Stimulated activated CD4-positive, alpha-beta T cell treated with anti-CD3 and anti-CD28 coated beads, Interleukin-15, amount 100 ng/mL, for 1 hour (primary cell): ENCODE measurements around the gene THEM5.
"Not testable (repeated sequence)": the region's sequence is repeated elsewhere in the genome, so short reads cannot be mapped to it uniquely, and the experiment has no call there.

Source experiments
- DNase-seq, 2 donors: peaks; one replicate each; pipeline ENCODE4 v3.0.0-alpha.2; 2020; ENCODE audit warnings: low read depth in 1 of 2, low spot score in 1 of 2

The THEM5 gene

DNA sequence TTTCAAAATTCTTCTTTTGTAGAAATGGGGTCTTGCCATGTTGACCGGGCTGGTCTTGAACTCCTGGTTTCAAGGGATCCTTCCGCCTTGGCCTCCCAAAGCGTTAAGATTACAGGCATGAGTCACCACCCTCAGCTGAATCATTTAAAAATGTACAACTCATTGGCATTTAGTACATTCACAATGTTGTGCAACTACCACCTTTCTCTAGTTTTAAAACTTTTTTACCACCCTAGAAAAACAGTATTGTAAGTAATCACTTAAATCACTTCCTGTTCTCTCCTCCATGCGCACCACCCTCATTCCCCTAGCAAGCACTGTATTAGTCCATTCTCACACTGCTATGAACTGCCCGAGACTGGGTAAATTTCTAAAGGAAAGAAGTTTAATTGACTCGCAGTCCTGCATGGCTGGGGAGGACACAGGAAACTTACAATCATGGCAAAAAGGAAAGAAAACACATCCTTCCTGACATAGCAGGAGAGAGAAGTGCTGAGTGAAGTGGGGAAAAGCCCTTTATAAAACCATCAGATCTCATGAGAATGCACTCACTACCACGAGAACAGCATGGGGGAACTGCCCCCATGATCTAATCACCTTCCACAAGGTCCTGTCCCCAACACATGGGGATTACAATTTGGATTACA lies 14.4 kb upstream of the THEM5 start:
- DNase-seq, result no peak

DNA sequence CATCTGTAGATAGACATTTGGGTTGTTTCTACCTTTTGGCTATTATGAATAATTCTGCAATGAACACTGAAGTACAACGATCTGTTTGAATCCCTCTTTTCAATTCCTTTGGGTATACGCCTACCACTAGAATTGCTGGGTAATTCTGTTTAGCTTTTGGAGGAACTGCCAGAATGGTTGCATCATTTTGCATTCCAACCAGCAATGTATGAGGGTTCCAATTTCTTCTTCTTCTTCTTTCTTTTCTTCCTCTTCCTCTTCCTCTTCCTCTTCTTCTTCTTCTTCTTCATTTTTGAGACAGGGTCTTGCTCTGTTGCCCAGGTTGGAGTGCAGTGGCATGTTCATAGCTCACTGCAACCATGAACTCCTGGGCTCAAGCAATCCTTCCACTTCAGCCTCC lies 13.8 kb upstream of the THEM5 start:
- DNase-seq, result no peak

DNA sequence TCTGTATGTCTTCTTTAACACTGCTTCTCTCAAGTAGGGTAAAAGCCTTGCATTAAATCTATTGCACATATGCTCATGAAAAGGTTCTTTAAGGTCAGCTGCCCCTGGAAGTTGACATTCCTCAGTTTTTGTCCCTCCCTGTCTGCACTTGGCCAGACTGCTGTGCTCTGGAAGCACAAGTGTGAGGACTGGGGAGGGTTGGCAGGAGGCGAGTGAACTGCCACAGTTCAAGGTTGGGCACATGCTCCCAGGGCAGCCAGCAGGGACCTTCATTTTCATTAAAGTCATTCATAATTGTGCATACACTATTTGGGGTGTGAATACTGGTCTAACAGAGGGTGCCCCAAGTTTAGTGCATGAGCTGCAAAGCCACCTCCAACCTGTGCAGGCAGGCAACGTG lies 10.9 kb upstream of the THEM5 start:
- DNase-seq, result no peak

DNA sequence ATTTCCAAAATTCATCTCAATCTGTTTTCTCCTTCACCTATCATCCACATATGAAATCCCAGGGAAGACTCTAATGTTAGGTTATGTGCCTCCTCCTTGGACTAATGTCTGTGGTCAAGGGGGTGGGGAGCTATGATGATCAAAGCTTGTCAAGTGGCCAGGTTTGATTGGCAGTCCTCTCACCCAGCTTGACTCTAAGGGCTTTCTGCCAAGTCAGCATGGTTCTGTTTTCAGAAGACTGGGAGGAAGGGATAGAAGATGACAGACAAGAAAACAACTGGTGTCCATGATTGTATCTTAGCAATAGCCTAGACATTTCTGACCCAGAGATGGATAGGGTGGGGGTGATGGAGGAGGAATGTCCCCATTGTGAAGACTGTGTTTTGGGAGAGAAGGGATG lies 9.1 kb upstream of the THEM5 start:
- DNase-seq, result no peak

DNA sequence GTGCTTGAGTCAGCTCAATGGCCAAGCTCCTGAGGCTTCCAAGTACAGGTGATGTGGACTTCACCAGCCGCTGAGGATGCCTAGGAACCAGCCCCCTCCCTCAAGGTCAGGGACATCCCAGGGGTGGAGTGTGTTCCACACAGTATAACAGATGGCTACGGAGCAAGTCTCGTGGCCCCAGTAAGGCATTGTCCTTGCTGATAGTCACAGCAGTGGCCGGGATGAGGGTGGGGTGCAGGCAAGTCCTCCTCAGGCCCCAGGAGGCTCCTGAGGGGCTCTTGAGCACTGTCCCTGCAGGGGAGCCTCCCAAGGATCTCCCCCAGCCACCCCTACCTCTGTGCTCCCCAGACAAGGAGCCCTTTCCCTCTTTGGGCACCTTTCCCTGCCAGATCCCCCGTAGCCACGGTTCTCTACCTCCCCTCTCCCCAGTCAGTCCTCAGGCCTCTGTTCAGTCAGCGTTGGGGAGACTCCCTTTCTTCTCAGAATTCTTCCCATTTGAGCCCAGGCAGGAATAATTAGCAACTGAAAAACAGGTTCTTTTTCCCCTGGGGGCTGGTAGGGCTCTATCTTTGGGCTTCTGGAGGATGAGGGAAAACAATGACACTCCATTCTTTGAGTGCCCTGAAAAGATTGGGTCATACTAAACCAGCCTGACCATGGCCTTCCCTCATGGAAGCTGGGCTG lies 7.1 kb upstream of the THEM5 start:
- DNase-seq, result no peak

DNA sequence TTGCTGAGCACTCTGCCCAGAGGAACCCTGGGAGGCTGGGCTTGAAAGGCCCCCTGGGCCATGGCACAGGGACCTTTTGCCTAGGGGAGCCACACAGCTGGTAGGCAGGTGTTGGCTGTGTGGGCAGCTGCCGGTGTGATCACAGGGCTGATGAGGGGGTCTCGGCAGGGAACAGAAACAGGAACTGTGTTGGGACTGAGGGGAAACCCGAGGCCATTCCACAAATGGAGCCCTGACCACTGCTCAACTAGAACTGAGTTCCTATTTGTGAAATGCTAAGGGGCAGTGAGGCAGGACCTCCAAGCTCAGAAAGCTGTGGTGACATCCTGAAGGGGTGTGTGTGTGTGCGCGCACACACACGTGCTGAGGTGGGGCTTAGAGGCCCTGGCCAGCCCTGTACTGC lies 6.4 kb upstream of the THEM5 start:
- no peak for DNase-seq

DNA sequence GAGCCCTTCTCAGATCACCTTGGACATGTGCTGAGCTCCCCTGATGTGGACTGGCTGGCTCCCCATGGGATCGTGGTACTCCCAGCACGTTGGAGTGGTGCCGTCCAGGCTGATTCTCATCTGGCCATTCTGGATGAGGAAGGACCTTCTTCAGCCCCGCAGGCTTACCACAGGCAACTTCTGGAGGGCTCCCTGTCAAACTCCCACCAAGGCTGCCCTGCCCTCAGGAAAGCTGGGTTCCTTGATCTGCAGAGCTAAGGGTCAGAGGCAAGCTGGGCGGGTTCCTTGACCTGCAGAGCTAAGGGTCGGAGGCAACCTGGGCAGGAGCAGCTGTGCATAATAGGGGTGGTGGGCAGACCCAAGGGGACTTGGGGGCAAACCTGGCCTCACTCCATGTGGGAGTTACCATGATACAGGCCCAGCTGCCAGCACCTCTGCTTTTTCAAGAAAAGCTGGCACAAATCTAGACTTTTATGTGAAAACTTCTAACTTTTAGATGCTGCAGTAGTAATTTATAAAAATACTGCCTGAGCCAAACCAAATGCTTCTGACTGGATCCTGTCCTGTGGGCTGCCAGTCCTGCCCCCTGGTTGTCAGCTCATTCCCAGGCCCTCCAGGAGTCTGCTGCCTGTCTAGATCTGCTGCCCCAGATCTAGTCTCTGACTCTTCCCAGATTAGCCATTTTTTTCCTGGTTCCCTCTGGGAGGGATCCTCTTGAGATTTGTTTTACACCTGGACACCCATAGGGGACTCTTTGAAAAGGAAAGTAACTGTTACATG lies 5.6 kb upstream of the THEM5 start:
- DNase-seq, result no peak

DNA sequence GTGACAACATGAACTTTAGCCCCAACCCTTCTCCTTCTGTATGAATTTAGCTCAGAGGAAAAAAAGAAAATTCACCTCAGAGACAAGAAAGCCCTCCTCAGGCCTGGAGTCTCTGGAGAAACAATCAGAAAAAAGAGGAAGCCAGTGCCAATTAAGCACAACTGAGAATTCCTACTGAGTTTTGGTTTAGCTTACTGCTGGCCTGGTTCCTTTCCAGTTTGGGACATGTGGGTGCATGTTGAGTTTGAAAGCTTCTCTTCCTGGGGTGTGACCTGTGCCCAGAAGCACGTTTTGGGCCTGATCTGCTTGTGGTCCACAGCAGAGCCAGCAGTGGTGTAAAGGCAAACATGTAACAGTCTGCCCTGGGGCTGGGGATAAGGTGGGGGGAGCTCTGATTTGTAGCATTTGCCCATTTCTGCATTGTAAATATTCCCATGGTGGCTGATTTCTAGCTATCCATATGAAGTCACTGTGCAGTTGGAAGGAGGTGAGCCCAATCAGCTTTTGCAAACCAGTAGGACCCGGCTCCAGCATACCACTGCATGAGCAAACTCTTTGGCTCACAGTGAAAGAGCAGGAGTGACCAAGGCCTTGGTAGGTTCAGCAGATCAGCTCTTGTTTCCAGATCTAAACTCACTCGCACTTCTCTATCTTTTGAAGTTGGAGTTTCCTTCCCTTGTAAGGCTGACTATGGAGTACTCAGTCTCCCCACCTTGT lies 4.7 kb upstream of the THEM5 start:
- no peak for DNase-seq

DNA sequence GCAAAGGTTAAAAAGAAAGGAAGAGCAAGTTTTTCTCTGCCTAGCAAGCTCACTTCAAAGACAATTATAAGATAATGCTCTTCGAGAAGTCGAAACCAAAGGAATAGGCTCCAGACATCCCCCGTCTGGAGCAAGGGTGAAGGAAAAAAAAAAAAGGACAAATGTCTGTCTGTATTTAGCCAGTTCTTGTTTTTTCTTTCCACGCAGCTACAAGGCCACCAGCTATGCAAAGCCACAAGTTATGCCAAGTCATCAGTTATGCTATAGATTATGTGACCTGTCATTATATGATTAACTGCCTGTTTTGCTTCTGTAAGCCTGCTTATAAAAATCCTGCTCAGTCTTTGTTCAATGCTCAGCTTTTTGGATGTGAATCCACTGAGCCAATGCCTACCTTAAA lies 2.4 kb upstream of the THEM5 start:
- no peak for DNase-seq

DNA sequence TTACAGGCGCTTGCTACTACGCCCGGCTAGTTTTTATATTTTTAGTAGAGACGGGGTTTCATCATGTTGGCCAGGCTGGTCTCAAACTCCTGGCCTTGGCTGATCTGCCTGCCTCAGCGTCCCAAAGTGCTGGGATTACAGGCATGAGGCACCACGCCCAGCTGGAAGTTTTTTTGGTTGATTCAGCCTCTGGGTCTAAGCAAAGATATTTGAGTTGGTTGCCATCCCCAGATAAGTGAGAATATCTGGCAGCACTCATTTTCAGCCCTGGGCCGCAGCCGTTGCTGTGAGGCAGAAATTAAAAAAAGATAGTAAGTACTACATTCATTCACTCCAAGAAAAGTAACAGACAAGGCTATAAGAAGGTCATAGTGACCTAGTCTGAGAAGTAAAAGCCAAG lies 2.0 kb upstream of the THEM5 start:
- DNase-seq, result not testable (repeated sequence)

DNA sequence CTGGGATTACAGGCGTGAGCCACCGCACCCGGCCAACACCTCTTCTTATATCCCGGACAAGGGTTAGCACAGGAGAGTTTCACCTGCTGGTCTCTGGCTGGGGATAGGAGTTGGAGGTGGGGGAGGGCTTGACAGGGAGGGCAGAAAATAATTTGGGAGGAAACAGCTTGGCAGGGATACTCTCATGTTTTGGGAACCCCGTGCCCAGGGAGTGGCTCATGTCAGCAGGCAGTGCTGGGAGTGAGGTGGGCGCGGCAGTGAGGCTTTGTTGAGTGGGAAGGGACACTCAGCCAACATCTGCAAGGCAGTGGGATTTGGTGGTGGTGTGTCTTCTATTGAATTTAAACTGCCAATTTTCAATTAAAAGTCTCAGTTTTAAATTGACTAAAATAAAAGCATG lies 1.1 kb upstream of the THEM5 start:
- no peak for DNase-seq

DNA sequence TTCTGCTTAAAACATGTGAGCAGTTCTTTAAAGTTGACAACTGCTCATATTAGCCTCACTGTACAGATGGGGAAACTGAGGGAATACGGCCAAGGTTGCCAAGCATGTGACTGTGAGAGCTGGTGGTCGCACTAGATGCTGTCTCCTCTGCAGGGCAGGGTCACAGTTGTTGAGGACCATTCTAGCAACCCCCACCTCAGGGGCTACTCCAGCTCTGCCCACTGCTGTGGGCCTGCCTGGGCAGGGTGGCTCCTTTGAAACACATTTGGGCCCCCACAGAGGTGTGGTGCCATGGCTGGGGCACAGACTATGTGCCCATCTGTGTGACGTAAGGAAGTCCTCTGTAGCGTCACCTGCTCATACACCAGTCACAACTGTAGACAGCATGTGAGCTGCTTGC lies 779 bp downstream of the THEM5 start:
- DNase-seq, result no peak

DNA sequence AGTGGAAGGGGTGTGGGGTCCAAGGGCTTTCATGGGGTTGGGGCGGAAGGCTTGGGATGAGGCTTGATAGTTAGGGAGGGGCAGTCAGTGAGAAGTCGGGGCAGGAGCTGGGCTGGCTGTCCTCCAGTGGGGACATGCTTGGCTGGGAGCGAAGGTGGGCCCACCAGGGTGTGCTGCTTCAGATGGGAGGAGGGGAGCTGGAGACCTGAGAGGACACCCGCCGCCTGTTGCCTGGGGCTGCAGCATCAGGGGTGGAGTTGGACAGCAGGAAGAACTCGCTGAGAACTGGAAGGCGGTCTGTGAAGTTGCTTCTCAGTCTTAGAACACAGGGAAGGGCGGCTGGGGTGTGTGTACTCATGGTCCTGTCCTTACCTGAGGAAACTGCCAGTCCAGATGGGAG lies 1.6 kb downstream of the THEM5 start:
- no peak for DNase-seq

DNA sequence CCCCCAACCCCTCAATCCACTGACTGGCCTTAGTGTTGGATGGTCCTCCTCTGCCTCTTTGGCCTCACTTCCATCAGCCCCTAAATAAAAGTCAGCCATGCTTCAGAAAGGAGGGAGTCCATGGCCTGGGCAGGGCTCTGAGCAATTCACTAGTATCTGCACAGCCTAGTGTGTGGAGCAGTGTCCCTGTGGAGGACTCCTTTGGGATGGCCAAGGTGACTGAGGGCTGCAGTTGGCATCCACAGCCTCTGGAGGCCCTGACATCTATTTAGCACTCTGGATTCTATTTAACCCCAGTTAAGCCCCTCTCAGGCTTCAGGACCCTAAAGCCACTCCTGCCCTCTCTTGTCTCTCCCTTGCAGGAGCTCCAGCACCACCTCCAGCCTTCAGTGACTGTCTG lies 3.6 kb downstream of the THEM5 start:
- no peak for DNase-seq

DNA sequence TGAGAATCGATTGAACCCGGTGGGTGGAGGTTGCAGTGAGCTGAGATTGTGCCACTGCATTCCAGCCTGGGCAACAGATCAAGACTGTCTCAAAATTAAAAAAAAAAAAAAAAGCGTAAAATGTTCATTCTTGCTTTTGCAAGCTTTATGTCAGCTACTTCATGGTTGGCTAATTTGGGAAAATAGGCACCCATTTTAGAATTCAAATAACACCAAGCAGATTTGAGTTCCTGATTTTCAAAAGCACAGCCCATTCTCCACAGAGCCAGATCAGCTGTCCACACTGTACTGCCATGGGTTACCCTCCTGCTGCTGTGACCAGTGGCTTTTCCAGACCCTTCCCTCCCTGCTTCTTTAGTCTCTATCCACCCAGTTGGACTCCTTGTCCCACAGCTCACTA lies 4.4 kb downstream of the THEM5 start:
- no peak for DNase-seq

DNA sequence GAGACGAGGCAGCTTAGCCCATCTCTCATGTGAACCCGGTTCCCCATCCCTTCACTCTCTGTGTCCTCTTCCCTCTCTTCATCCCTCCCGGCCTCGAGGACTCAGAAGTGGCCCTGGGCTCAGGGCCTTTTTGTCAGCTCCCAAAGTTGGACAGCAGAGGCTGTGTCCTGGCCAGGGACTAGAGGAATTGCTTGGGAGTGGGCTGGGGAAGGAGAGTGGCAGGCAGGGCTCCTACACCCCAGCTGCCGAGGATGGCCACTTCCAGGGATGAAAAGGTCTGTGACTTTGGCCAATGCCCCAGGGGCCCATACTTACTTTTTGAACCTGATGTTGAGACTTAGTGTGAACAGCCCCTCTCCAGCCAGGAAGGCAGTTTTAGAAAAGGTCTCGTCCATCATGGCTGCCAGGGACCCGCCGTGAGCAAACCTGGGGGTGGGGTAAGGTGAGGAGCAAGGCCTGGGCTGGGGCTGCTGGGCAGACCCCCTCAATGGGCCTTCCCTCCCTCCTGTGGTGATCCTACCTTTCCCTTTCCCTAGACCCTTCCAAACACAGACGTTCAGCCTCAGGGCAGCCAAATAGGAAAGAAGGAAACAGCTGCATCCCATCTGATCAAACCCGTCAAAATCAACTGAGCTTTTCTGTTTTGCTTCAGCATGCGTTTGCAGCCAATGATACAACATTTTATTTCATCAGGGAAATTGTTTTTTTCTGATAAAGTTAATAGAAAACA lies 5.5 kb downstream of the THEM5 start:
- DNase-seq, result no peak

DNA sequence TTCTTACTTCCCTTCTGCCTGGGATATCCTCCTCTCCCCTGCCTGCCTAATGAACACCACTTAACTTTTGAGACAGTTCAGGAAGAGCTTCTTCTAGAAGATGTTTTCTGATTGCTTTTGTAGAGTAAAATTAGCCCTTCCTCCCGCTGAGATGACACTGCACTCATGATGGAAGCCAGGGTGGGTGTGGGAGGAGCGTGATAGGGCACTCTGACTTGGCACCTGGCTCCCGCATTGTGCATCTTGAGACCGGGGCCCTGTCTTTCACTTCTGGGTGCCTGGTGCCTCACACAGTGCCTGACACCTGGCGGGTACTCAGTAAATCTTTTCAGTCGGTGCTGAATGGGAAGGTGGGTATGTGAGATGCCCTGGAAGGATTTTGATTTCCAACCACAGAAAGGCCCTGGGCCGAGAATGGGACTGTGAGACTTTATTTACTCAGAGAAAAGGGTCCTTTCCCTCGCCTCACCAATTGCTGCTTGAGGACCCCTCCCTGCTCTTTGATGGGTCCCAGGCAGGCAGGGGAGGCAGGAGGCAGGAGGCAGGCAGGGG lies 6.8 kb downstream of the THEM5 start:
- no peak for DNase-seq

DNA sequence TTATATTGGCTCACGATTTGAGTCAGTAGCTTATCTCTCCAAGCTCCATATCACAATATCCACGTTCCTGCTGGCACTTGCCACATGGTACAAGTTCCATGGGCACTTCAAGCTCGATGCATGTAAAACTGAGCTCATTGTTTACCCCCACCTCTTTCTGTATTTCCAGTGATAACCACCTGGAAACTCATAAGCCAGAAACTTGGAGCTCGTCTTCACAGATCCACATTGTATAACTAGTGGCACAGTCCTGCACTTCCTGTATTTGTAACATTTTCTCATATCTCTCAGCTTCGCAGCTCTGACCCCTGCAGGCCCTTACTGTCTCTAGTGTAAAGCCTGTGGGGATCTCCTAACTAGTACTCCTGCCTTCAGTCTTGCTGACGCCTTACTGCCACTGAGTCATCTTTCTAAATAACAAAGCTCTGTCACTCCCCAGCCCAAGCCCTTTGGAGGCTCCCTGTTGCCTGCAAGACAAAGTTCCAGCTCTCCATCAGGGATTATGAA lies 7.4 kb downstream of the THEM5 start:
- DNase-seq, result no peak

DNA sequence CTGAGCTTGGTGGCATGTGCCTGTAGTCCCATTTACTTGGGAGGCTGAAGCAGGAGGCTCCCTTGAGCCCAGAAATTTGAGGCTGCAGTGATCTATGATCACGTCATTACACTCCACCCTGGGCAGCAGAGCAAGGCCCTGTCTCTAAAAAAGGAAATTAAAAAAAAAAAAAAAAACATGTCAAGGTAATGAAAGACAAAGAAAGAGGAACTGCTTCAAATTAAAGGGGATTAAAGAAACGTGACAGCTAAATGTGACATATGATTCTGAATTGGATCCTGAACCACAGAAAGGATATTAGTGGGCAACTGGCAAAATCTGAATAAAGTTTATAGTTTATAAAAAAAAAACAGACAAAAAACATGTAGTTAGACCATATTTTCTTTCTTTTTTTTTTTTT lies 10.1 kb downstream of the THEM5 start:
- no peak for DNase-seq

DNA sequence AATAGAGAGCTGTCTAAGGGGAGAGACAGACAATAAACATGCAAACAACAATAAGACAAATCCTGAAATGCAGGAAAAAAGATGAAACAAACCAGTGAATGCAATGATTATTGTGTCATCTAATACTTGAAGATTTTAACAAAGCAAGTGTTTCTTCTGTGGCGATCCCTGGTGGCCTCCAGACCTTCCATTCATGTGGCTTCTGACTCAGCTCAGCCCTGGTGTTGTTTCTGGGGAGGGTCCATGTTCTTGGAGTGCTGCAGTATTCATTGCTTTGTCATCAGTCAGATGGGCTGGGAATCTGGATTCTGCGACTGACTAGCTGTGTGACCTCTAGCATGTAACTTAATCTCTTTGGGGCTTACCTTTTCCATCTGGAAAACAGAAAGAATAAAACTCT lies 12.4 kb downstream of the THEM5 start:
- no peak for DNase-seq

DNA sequence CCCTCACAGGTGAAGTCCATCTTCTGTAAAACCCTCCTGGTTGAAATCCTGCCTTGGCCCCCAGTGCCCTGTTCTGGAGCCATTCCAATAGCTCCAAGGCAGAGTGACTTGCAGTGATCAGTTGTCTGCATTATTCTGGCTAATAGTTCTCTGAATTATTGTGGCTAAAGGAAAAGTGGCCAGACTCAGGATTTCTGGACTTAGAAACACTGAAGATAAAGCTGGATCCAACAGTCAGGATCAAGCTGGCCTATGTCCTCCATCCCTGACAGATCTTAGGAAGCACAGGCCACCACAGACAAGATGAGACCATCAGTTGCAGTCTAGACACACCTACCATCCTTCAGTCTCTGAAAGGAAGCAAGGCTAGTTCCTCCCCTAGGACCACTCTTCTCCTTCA lies 13.1 kb downstream of the THEM5 start:
- no peak for DNase-seq
